Activated gamma-delta T cell treated with Interleukin-2 at 50 U/mL for 16 hours (primary cell): ENCODE data around the gene TPRG1.

Experiments
- DNase-seq: peaks from one replicate; pipeline ENCODE4 v3.0.0-alpha.2; 2020

The TPRG1 gene

GRCh38 chr3:189167027-189167766 is 4.6 kb upstream of the TPRG1 start:
- no peak for DNase-seq

GRCh38 chr3:189168711-189169110 is 3.1 kb upstream of the TPRG1 start:
- DNase-seq = no peak

DNA sequence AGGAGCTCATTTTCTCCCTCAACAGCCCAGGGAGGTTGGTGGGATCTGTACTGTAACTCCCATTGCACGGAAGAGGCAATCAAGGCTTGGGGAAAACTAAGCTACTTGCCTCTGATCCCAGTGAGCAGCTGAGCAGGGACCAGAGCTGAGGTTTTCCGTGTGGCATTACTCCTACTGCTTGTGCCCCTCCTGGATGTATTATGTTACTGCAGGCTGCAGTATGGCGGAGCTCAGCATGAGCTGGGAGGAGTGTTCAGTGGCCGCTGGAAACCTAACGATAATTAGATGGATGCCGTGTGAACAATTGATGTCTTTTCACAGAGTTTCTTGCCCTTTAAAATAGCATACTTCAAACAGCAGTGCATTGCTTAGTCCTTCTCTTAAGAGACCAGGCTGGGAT is 2.0 kb upstream of the TPRG1 start:
- DNase-seq = no peak

DNA sequence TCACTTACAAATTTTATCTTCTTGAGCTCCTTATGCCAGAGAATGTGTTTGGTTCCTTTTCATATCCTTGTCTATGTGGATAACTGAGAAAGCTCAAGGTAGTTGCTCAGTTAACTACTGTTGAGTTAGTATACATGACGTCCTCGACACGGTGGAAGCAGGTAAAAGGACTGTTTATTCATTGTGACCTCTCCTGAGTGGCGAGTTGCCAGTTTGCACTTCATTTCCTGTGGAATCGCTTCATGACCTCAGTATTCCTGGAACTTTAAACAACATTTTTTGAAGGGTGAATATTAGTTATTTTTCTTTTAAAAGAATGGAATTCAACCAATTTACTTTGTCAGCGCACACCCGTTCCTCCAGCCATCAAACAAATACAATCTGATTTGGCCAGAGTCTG is 1.2 kb upstream of the TPRG1 start:
- DNase-seq = no peak

DNA sequence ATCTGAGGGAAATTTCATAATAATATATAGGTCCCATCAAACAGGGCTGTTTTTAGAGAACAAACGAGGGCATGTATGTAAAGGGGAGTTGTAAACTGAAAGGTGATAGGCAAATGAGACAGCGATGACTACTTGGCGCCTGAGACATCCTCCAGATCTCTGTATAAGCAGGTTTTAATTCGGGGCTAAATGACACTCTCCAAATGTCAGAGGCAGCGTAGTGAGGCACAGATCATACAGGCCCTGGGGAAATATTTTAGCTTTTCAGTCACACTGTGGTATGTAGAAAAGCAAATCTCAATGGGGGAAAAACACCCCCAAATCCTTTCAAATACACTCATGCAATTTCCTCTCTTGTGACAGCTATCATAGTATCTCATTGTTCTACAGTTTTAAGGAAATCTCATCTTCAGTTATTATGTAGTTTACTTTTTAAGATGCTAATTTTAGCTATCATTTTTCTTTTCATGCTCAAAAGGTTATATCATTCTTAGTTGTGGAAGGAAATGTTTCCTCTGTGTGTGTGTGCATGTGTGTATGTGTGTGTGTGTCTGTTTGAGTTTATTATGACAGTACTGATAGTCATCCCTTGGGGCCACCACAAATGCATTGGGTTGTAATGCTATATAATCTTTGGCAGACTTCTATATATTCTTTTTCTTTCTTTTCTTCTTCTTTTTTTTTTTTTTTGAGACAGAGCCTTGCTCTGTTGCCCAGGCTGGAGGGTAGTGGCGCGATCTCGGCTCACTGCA is 1.1 kb downstream of the TPRG1 start:
- DNase-seq = no peak

- no peak for DNase-seq
Measured at GRCh38 chr3:189184566-189184965, 12.8 kb downstream of the TPRG1 start.

DNA sequence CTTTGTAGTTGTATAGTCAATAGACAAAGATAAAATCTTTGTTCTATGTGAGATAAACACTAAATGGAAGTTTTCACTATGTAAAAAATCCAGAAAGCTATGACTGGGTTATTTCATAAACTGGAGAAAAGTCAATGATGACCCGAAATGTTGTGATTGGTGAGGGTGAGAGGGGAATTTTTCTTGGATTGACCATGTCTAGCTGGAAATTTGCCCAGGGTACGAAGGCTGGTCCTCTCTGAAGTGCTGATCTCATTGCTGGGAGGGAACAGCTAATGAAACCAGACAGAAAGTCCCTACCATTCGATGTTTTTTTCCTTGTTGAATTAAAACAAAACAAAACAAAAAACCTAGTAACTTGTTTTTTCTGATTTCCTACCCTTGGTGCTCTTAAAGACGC is 14.3 kb downstream of the TPRG1 start:
- no peak for DNase-seq

DNA sequence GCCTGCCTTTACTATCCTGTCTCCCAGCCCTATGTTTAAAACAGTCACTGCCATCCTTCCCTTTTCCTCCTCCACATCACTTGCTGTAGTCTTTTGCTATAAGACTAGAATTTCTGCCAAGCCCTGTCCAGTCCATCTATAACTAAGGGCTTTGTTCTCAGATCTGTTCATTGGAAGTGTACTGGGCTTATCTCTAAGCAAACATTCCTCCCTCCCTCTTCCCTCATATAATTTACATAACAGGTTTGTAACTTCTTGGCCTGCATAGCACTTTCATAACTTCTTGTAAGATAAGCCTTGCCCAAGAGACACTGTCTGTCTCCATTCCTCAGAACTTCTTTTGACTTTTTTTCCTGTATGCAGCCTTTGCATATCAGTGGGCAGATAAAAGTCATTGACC is 16.7 kb downstream of the TPRG1 start:
- DNase-seq = no peak

- DNase-seq = no peak
Measured at GRCh38 chr3:189192725-189193124, 21.0 kb downstream of the TPRG1 start.

DNA sequence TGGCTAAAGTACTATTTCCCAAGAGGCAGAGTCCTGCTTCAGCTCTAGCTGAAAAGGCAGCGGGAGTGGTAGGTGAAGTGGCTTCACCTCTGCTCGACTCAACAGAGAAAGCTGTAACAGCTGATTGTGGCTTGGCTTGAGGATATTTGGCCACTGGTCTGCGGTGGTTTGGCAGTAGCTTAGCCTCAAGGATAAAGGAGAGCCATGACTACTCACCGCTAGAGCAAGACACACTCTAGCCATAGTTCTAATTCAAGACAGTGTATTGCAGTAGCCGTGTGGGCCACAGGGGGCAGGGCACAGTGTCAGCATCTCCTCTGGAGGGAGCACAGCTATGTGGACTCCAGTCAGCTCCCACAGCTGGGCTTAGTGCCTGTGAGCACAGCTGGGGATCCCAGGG is 23.5 kb downstream of the TPRG1 start:
- DNase-seq = no peak

- DNase-seq = no peak
Measured at GRCh38 chr3:189202106-189202505, 30.3 kb downstream of the TPRG1 start.

GRCh38 chr3:189202583-189202982 is 30.8 kb downstream of the TPRG1 start:
- no peak for DNase-seq

DNA sequence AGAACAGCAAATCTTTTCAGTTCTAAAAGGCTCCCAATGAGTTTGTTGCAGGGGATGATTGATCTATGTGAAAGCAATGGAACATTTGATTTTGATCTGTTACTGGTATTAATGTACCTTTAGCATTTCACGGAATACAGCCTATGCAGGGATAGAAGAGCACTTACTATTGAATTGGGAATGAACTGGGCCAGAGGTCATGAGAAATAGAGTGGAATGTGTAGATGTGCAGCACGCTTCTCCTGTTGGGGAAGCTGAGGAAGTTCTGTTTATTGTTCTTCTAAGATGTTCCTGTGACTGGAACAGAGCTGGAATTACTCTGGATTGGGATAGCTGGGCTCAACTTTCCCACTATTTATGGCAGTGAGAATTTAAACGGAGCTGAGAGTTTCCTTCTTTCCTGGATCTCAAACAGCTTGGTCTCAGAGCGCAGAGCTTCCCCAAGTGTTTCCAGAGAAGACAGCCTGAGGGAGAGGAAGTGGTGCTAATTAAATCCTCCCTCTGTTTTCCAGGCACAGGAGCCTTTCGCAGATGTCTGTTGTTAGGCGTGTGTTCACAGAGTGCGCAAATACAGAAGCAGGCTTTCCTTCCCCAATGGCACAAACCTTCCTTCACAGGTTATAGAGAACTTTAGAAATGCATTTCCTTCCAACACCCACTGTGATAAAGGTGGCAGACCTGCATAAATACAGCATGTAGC is 32.5 kb downstream of the TPRG1 start:
- no peak for DNase-seq

DNA sequence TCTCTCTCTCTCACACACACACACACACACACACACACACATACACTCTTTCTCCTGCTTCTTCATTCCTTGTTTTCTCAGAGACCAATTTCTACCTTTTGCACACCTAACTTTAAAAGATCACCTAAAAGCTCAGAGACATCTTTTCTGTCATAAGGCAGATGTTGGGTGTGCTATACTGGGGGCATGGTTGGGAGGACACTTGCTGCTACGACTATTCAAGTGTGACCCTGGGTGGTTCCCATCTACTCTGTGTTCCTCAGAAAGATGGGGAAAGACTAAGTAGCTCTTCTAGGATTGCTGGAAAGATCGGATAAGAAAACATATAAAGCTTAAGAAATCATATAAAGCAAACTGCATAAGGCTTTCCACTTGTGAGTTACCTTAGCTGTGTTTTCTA is 33.2 kb downstream of the TPRG1 start:
- no peak for DNase-seq

DNA sequence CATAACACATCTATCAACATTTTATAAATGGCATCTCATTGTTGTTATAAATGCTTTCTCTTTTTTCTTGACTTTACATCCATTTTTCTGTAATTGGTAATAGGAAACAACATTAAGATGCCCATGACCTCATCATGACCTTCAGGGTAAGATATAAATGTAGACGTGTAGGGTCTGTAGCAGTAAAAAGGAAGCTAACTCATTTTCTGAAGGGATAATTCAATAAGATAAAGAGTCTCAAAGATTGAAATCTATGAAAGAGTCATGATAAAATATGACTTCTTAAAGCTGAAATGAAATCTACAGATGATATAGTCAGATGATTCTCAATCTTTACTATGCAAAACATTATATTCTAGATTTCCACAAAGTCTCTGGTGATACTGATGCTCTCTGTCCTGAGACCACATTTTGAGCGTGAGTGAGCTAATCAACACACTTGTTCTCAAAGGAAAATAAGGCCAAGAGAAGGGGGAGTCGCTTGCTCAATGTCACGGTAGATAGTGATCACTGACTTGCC is 38.5 kb downstream of the TPRG1 start:
- DNase-seq = no peak

DNA sequence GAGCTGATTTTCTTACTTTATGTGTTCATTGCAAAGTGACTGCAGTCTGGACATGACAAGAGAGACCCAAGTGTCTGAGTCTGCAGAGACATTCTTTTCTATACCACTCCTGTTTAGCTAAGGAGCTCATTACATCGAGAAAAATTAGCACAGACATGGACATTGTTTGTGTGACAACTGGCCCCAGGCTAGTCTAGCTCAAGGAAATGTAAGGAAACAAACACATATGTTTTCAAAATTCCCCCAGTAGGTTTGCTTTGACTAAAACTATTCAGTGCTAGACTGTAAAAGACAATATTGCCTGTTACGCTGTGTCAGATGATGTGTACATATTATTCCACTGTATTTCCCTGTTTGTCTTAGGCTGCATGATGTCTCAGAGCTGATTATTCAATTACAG is 40.9 kb downstream of the TPRG1 start:
- DNase-seq = no peak

DNA sequence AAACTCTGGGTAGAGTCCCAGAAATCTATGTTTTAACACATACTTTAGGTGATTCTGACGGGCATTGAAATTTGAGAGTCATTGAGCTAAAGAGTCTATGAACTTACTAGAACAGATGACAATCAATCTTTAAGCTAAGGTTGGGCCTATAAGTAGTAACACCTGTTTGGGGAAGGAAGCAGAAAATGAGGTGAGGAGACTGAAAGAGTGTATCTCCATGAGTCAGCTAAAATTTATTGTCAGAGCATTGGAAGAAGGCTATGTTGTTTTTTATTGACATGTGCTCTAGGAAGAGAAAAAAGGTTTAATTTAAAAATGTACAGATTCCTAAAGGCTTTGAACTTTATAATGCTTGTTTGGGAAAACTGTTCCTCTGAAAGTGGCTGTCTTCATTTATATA is 42.9 kb downstream of the TPRG1 start:
- DNase-seq = no peak

GRCh38 chr3:189222927-189223636 is 51.3 kb downstream of the TPRG1 start:
- no peak for DNase-seq

- no peak for DNase-seq
Measured at GRCh38 chr3:189225431-189225830, 53.7 kb downstream of the TPRG1 start.

- DNase-seq = no peak
Measured at GRCh38 chr3:189227249-189227648, 55.5 kb downstream of the TPRG1 start.

- no peak for DNase-seq
Measured at GRCh38 chr3:189229196-189229828, 57.5 kb downstream of the TPRG1 start.

GRCh38 chr3:189232790-189233189 is 61.0 kb downstream of the TPRG1 start:
- DNase-seq = no peak
